A549 (cell line): ENCODE measurements around the gene THPO. TPM values are rescaled to one million over a fixed set of nuclear protein-coding genes. Genes with fewer than 3 reads are reported as not detected.

ENCODE experiments used
- ATAC-seq, 2 experiments: fragments of 200-7000 bp in 1 of 2; fragments of >200 bp in 1 of 2; cut with Nextera tagmentation in 1 of 2; cut with Tn5 transposase in 1 of 2; 3 replicates each; pipeline versions ENCODE4 v1.8.0 to v1.9.1; 2018 to 2020; ENCODE audit warnings: mild to moderate bottlenecking in 1 of 2, moderate library complexity in 1 of 2
- CTCF ChIA-PET: fragments of 300-600 bp; sonication (Branson Sonifier 250); formaldehyde crosslinking; extraction: SDS; loops from one replicate; lab custom pipeline; 2021; ENCODE audit warnings: antibody characterized with exemption, inconsistent platforms; lab: Yijun Ruan, JAX
- POLR2A ChIA-PET: fragments of 350-600 bp; formaldehyde crosslinking; extraction: SDS; loops from one replicate; lab custom pipeline; 2021; ENCODE audit warnings: antibody characterized with exemption, inconsistent platforms; lab: Yijun Ruan, JAX
- DNase-seq, 2 experiments: peaks; one replicate each; pipeline versions ENCODE4 v3.0.0 to v3.0.0-alpha.2; 2011 to 2016; ENCODE audit warnings: low read depth in 1 of 2, low spot score in 1 of 2
- FAIRE-seq: peaks from 2 replicates; lab custom pipeline; 2011; peaks lifted over from hg19 to GRCh38; lab: Jason Lieb, UNC
- H3K27ac ChIP-seq, 2 experiments: fragments of >200 bp; sonication (Bioruptor Twin); formaldehyde crosslinking; 3 replicates each; pipeline ENCODE4 v1.5.1; 2016 to 2017
- H3K4me1 ChIP-seq: fragments of >200 bp; sonication (Bioruptor Twin); formaldehyde crosslinking; 3 replicates; pipeline ENCODE4 v1.6.1; 2016
- H3K4me2 ChIP-seq: fragments of >200 bp; sonication (Bioruptor Twin); formaldehyde crosslinking; 3 replicates; pipeline ENCODE4 v1.6.1; 2016
- H3K4me3 ChIP-seq: fragments of >200 bp; sonication (Bioruptor Twin); formaldehyde crosslinking; 3 replicates; pipeline ENCODE4 v1.5.1; 2016
- H3K9me3 ChIP-seq: fragments of >200 bp; sonication (Bioruptor Twin); formaldehyde crosslinking; 3 replicates; pipeline ENCODE4 v1.6.1; 2016
- E2F6 ChIP-seq: IDR thresholded peaks from 2 replicates; pipeline ENCODE4 v1.6.1; 2012; ENCODE audit warnings: low read depth, borderline replicate concordance
- EP300 ChIP-seq, 2 experiments: fragments of >200 bp; sonication (Bioruptor Twin); formaldehyde crosslinking; IDR thresholded peaks; 2 replicates in 1 of 2; 3 replicates in 1 of 2; pipeline ENCODE4 v1.6.1; 2016 to 2017
- ESRRA ChIP-seq: fragments of 150-350 bp; IDR thresholded peaks from 2 replicates; pipeline ENCODE4 v1.6.1; 2014; ENCODE audit warnings: mild to moderate bottlenecking, low read length, borderline replicate concordance
- FOSB ChIP-seq: fragments of 250-450 bp; sonication (Bioruptor Pico); IDR thresholded peaks from 2 replicates; pipeline ENCODE4 v1.5.0; 2020; ENCODE audit warnings: mild to moderate bottlenecking, moderate library complexity
- GATA3 ChIP-seq: IDR thresholded peaks from 2 replicates; pipeline ENCODE4 v1.6.1; 2012; ENCODE audit warnings: borderline replicate concordance
- KDM1A ChIP-seq: fragments of 200-600 bp; sonication (generic); IDR thresholded peaks from 2 replicates; pipeline ENCODE4 v1.6.1; 2016; ENCODE audit warnings: low read depth, mild to moderate bottlenecking
- KDM5A ChIP-seq: fragments of 200-600 bp; sonication (generic); IDR thresholded peaks from 2 replicates; pipeline ENCODE4 v1.6.1; 2016; ENCODE audit warnings: antibody characterized with exemption, mild to moderate bottlenecking
- NPAS2 ChIP-seq: fragments of 250-450 bp; sonication (Bioruptor Pico); IDR thresholded peaks from 2 replicates; pipeline ENCODE4 v1.8.0; 2022; ENCODE audit warnings: mild to moderate bottlenecking, moderate library complexity, borderline replicate concordance
- NR3C1 ChIP-seq: fragments of >200 bp; sonication (Bioruptor Twin); formaldehyde crosslinking; IDR thresholded peaks from 3 replicates; pipeline ENCODE4 v1.6.1; 2017
- PHF8 ChIP-seq: fragments of 200-600 bp; sonication (generic); IDR thresholded peaks from 2 replicates; pipeline ENCODE4 v1.6.1; 2016; ENCODE audit warnings: low read depth, mild to moderate bottlenecking, antibody characterized with exemption, moderate library complexity, borderline replicate concordance
- POLR2A ChIP-seq: IDR thresholded peaks from 2 replicates; pipeline ENCODE4 v1.6.1; 2012; ENCODE audit warnings: mild to moderate bottlenecking, low read length
- RARB ChIP-seq: fragments of 250-450 bp; sonication (Bioruptor Pico); IDR thresholded peaks from 2 replicates; pipeline ENCODE4 v1.8.0; 2021; ENCODE audit warnings: mild to moderate bottlenecking, moderate library complexity
- REST ChIP-seq: fragments of 200-600 bp; sonication (generic); IDR thresholded peaks from 2 replicates; pipeline ENCODE4 v1.6.1; 2016; ENCODE audit warnings: antibody characterized with exemption, mild to moderate bottlenecking, moderate library complexity
- ZNF302 ChIP-seq: fragments of 250-450 bp; sonication (Bioruptor Pico); IDR thresholded peaks from 2 replicates; pipeline ENCODE4 v1.9.0; 2021; ENCODE audit warnings: inconsistent platforms, mild to moderate bottlenecking, moderate library complexity
- WGBS: methylation state at CpG from one replicate; pipeline ENCODE4 v1.1.6; 2017; ENCODE audit errors: missing lambda C conversion rate; 5-methylcytosine and 5-hydroxymethylcytosine counted together
- polyA minus RNA-seq: library from RNA; depleted of rRNA, polyadenylated mRNA; stranded (reverse); fragments of >200 nt; gene quantifications from 2 replicates; pipeline ENCODE4 v1.2.3, GENCODE V29; 2011; rRNA and poly(A)+ RNA removed
- polyA plus RNA-seq, 4 experiments: library from polyadenylated mRNA; depleted of rRNA in 3 of 4; stranded (reverse); fragments of >200 nt; fragmentation: RNase III in 1 of 4; extraction: RNeasy Plus Mini Kit Qiagen cat#74134 plus additional on column Dnase treatment in 1 of 4; gene quantifications; 2 replicates in 3 of 4; 3 replicates in 1 of 4; pipeline ENCODE4 v1.2.3, GENCODE V29; 2011 to 2017

THPO gene
- 0.06 and 0.09 TPM in 2 replicates for polyA plus RNA-seq (2011; rRNA removed)
- 0.03 and 0.05 TPM in 2 replicates for polyA plus RNA-seq (2012; cell fraction: cytosol; rRNA removed)
- polyA plus RNA-seq (2012; cell fraction: nucleus; rRNA removed) = 0.06 and 0.13 TPM in 2 replicates
- polyA plus RNA-seq (2017; fragmentation: RNase III; extraction: RNeasy Plus Mini Kit Qiagen cat#74134 plus additional on column Dnase treatment) = not detected in 3 replicates
- polyA minus RNA-seq = not detected in 2 replicates

GRCh38 chr3:184377882-184378445 lies at the start of gene THPO:
Gene THPO, minus strand, starts transcription at chr3:184378207. Its CDS starts 1,948 bp downstream, at chr3:184376259.
- 0 out of 3 replicates have a peak, but pooled peaks cover 4% of the 10 kb centered on the region for H3K4me1 ChIP-seq
- no peak within 1 kb of the TSS for H3K4me3 ChIP-seq
- TF ChIP-seq GATA3 = no peak
- TF ChIP-seq ESRRA = no peak
- no peak for TF ChIP-seq PHF8
- no peak for TF ChIP-seq KDM1A
- no peak for TF ChIP-seq NR3C1
- TF ChIP-seq EP300 (IDR thresholded peaks at IDR 0.05) = no peak
- POLR2A ChIA-PET = no interaction called here
- ATAC-seq (no peak; a peak in 1 of 6 replicates), FAIRE-seq (no peak), DNase-seq (no peak)
- H3K4me2 ChIP-seq = no peak within 1 kb of the TSS
- WGBS = 36% methylated on average over 3 of the region's 7 CpGs
- H3K9me3 ChIP-seq = no peaks in the 10 kb centered on the region
- CTCF ChIA-PET = interaction anchor here (0.6 to 13.6 kb wide), 6 partner anchors 10 to 163 kb away, joined by 3 to 171 read pairs (median 3); no protein-coding TSS in a partner anchor
- no peak within 1 kb of the TSS for H3K27ac ChIP-seq

- Histone ChIP-seq H3K9me3 (no peaks in the 10 kb centered on the region), H3K4me2 (no peak overlapping the region), H3K27ac (no peak overlapping the region), H3K4me1 (no peaks in the 10 kb centered on the region), H3K4me3 (no peak overlapping the region)
- FAIRE-seq = no peak
- POLR2A ChIA-PET = no interaction called here
- WGBS = 60% methylated on average over 9 of the region's 12 CpGs
- ATAC-seq = no peak
- CTCF ChIA-PET = interaction anchor here (1.2 to 6.4 kb wide), 4 partner anchors 9 to 117 kb away, joined by 3 to 28 read pairs (median 8); no protein-coding TSS in a partner anchor
- TF ChIP-seq POLR2A (no peak), NPAS2 (CRISPR knock-in tag) (no peak), KDM5A (no peak), E2F6 (no peak), RARB (CRISPR knock-in tag) (no peak), REST (no peak), ZNF302 (no peak), FOSB (CRISPR knock-in tag) (no peak), GATA3 (no peak)
- no peak for DNase-seq
Observed at GRCh38 chr3:184426691-184427141, 48.7 kb upstream of the THPO start.

GRCh38 chr3:184423561-184423960 lies 45.6 kb upstream of the THPO start:
- H3K4me3 ChIP-seq = no peak overlapping the region
- CTCF ChIA-PET = interaction anchor here (0.6 to 13.1 kb wide), 3 partner anchors 28 to 1650 kb away, joined by 3 to 132 read pairs (median 3); no protein-coding TSS in a partner anchor
- no peak overlapping the region for H3K4me2 ChIP-seq
- ATAC-seq (no peak), FAIRE-seq (no peak), DNase-seq (no peak)
- WGBS = 42% methylated on average over 3 of the region's 3 CpGs
- H3K9me3 ChIP-seq = no peaks in the 10 kb centered on the region
- H3K4me1 ChIP-seq = no peaks in the 10 kb centered on the region
- POLR2A ChIA-PET = no interaction called here
- no peak for TF ChIP-seq FOSB (CRISPR knock-in tag)
- H3K27ac ChIP-seq = no peak overlapping the region
